ENCODE data around the gene ATP4B.

- no peak for TF ChIP-seq MAX (CRISPR knock-in tag; IDR thresholded peaks at IDR 0.05)
- no peak for TF ChIP-seq ATF6 (CRISPR knock-in tag; IDR thresholded peaks at IDR 0.05)
- no peak for TF ChIP-seq ZNF263 (CRISPR knock-in tag; IDR thresholded peaks at IDR 0.05; ENCODE audit: low read depth)
- TF ChIP-seq RELA (CRISPR knock-in tag; IDR thresholded peaks at IDR 0.05; ENCODE audit: borderline replicate concordance), result no peak
- no peak for TF ChIP-seq ZSCAN18 (CRISPR knock-in tag; IDR thresholded peaks at IDR 0.05)
- no peak for TF ChIP-seq ATF3 (CRISPR knock-in tag; conservative IDR thresholded peaks at IDR 0.05)
- no peak for TF ChIP-seq CTCF (IDR thresholded peaks at IDR 0.05)
- no peak for TF ChIP-seq RORB (CRISPR knock-in tag; IDR thresholded peaks at IDR 0.05)
- TF ChIP-seq MYBL2 (CRISPR knock-in tag; IDR thresholded peaks at IDR 0.05), result no peak
- no peak for TF ChIP-seq E2F5 (CRISPR knock-in tag; IDR thresholded peaks at IDR 0.05)
- TF ChIP-seq ZBTB21 (CRISPR knock-in tag; IDR thresholded peaks at IDR 0.05; ENCODE audit: borderline replicate concordance), result no peak
Measured at GRCh38 chr13:113664751-113665596, 7.0 kb upstream of the ATP4B start.

Measured in WTC11 (cell line).